NT2/D1 (cell line): Measurements from ENCODE around the gene FHL5.

ENCODE experiments used
- DNase-seq: peaks from one replicate; pipeline ENCODE4 v3.0.0-alpha.2; 2011; ENCODE audit warnings: low read depth, low spot score
- H3K27me3 ChIP-seq: 2 replicates; pipeline ENCODE4 v1.6.0; 2011; ENCODE audit warnings: mild to moderate bottlenecking; ENCODE audit not compliant: insufficient read length, insufficient read depth
- H3K36me3 ChIP-seq: 2 replicates; pipeline ENCODE4 v1.6.1; 2011; ENCODE audit warnings: mild to moderate bottlenecking, low read length, mixed read lengths; ENCODE audit not compliant: insufficient read depth, insufficient read length
- H3K4me1 ChIP-seq: 2 replicates; pipeline ENCODE4 v1.5.1; 2011; ENCODE audit not compliant: insufficient read depth, insufficient read length
- H3K4me3 ChIP-seq: 2 replicates; pipeline ENCODE4 v1.5.1; 2011; ENCODE audit warnings: low read depth; ENCODE audit not compliant: insufficient read length
- H3K9ac ChIP-seq: 2 replicates; pipeline ENCODE4 v1.6.0; 2011; ENCODE audit warnings: low read depth; ENCODE audit not compliant: insufficient read length
- H3K9me3 ChIP-seq: 2 replicates; pipeline ENCODE4 v1.5.1; 2011; ENCODE audit warnings: mild to moderate bottlenecking, low read length; ENCODE audit not compliant: insufficient read depth
- SUZ12 ChIP-seq: IDR thresholded peaks from 2 replicates; pipeline ENCODE4 v1.6.1; 2011; ENCODE audit not compliant: insufficient read length, insufficient read depth; ENCODE audit errors: extremely low read depth
- YY1 ChIP-seq: IDR thresholded peaks from 2 replicates; pipeline ENCODE4 v1.6.1; 2011; ENCODE audit not compliant: insufficient read length, insufficient read depth
- ZNF274 ChIP-seq: IDR thresholded peaks from 2 replicates; pipeline ENCODE4 v1.6.1; 2011; ENCODE audit warnings: mild to moderate bottlenecking, low read depth, low read length

The FHL5 gene

GRCh38 chr6:96610019-96610418 is 47.1 kb downstream of the FHL5 start:
- Histone ChIP-seq H3K9me3 (no peaks in the 10 kb centered on the region), H3K4me1 (no peaks in the 10 kb centered on the region), H3K36me3 (no peaks in the 10 kb centered on the region), H3K4me3 (no peak overlapping the region), H3K27me3 (no peaks in the 10 kb centered on the region), H3K9ac (no peak overlapping the region)
- no peak for DNase-seq
- TF ChIP-seq SUZ12 (no peak), ZNF274 (no peak), YY1 (no peak)

DNA sequence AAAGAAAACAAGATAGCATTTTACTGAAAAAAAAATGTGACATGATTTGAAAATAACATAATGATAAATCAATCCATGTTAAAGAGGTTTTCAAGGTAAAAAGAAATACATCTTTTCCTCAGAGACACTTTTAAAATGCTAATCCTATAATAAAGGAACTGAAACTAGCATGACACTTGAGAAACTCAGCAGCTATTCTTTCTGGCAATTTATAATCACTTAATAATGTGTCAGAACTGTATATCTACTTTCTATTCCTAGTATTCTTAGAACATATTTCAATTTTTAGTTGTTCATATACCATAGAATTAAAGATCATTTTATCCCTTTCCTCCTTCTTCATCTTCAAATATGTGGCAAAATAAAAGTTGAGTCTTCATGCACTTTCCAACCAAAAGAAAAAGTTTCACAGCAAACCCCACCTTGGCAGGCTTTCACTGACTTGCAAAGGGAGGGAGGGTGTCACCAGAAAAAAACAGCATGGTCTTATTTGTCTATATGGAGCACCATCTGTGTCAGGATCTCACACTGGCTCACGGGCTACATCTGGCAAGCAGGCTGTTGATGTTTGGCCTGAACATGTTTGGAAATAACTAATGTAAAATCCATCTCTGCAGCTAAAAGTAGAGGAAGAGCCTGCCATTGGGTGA is 48.5 kb downstream of the FHL5 start:
- no peak for TF ChIP-seq SUZ12
- no peak for TF ChIP-seq YY1
- no peak for TF ChIP-seq ZNF274
- Histone ChIP-seq H3K4me1 (no peaks in the 10 kb centered on the region), H3K36me3 (no peaks in the 10 kb centered on the region), H3K9me3 (no peaks in the 10 kb centered on the region), H3K4me3 (no peak overlapping the region), H3K27me3 (no peaks in the 10 kb centered on the region), H3K9ac (no peak overlapping the region)
- no peak for DNase-seq

DNA sequence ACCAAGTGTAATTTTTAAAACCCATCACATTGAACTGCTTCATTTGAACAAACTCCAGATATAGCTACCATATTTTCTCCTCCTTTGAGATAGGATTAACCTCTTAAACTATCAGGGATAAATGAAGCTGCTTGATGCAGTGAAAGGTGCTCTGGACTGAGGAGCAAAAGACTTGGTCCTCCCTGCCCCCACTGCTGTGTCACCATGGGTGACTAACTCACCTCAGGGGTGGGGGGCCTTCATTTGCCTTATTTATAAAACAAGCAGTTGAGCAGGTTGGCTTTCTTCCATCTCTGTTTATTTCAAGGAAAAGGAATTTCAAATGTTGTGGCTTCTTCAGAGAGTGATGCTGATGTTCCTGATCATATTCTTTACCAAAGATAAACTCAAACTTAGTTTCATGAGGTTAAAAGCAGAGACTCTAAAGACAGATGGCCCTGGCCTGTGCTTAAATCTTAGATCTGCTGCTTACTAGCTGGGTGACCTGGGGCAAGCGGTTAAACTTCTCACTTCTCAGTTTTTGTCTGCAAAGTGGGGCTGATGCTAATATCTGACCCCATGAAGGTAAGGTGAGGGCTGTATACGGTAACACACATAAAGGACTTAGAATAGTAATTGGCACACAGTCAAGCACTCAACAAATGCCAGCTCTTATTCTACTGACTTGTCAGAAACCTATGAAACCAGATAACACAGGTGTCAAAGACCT is 50.5 kb downstream of the FHL5 start:
- TF ChIP-seq SUZ12: no peak
- TF ChIP-seq ZNF274: no peak
- no peak for TF ChIP-seq YY1
- no peak overlapping the region for H3K9ac ChIP-seq
- H3K4me1 ChIP-seq: no peaks in the 10 kb centered on the region
- no peaks in the 10 kb centered on the region for H3K9me3 ChIP-seq
- H3K36me3 ChIP-seq: no peaks in the 10 kb centered on the region
- H3K4me3 ChIP-seq: no peak overlapping the region
- no peak for DNase-seq
- no peaks in the 10 kb centered on the region for H3K27me3 ChIP-seq

GRCh38 chr6:96620851-96621250 is 57.9 kb downstream of the FHL5 start:
- H3K27me3 ChIP-seq: no peaks in the 10 kb centered on the region
- no peak for DNase-seq
- H3K9me3 ChIP-seq: no peaks in the 10 kb centered on the region
- no peaks in the 10 kb centered on the region for H3K4me1 ChIP-seq
- TF ChIP-seq ZNF274 (no peak), YY1 (no peak), SUZ12 (no peak)
- no peak overlapping the region for H3K9ac ChIP-seq
- H3K36me3 ChIP-seq: no peaks in the 10 kb centered on the region
- H3K4me3 ChIP-seq: no peak overlapping the region

- no peaks in the 10 kb centered on the region for H3K4me1 ChIP-seq
- H3K9me3 ChIP-seq: no peaks in the 10 kb centered on the region
- H3K27me3 ChIP-seq: no peaks in the 10 kb centered on the region
- H3K36me3 ChIP-seq: no peaks in the 10 kb centered on the region
- DNase-seq: no peak
- TF ChIP-seq ZNF274 (no peak), SUZ12 (no peak), YY1 (no peak)
- no peak overlapping the region for H3K4me3 ChIP-seq
- no peak overlapping the region for H3K9ac ChIP-seq
Measured at GRCh38 chr6:96621983-96622382, 59.1 kb downstream of the FHL5 start.

- H3K9me3 ChIP-seq: no peaks in the 10 kb centered on the region
- H3K36me3 ChIP-seq: no peaks in the 10 kb centered on the region
- TF ChIP-seq ZNF274: no peak
- no peak for TF ChIP-seq YY1
- no peak for TF ChIP-seq SUZ12
- no peak for DNase-seq
- no peaks in the 10 kb centered on the region for H3K27me3 ChIP-seq
- no peak overlapping the region for H3K9ac ChIP-seq
- H3K4me1 ChIP-seq: no peaks in the 10 kb centered on the region
- no peak overlapping the region for H3K4me3 ChIP-seq
Measured at GRCh38 chr6:96624957-96625356, 62.0 kb downstream of the FHL5 start.

GRCh38 chr6:96626759-96627364 is 63.9 kb downstream of the FHL5 start:
- no peak overlapping the region for H3K9ac ChIP-seq
- H3K36me3 ChIP-seq: no peaks in the 10 kb centered on the region
- H3K4me3 ChIP-seq: no peak overlapping the region
- TF ChIP-seq SUZ12: no peak
- TF ChIP-seq YY1: no peak
- TF ChIP-seq ZNF274: no peak
- no peaks in the 10 kb centered on the region for H3K4me1 ChIP-seq
- DNase-seq: no peak
- no peaks in the 10 kb centered on the region for H3K27me3 ChIP-seq
- no peaks in the 10 kb centered on the region for H3K9me3 ChIP-seq
